DMS53 treated with DMSO at 0.1 percent for 48 hours (cell line): Measurements from ENCODE around the gene RREB1.
"Not testable (repeated sequence)": the region's sequence is repeated elsewhere in the genome, so short reads cannot be mapped to it uniquely, and the experiment has no call there.

ENCODE experiments used
- DNase-seq: peaks from one replicate; lab custom pipeline; 2025; ENCODE audit not compliant: unreplicated experiment; lab: John Stamatoyannopoulos, UW

The RREB1 gene

DNA sequence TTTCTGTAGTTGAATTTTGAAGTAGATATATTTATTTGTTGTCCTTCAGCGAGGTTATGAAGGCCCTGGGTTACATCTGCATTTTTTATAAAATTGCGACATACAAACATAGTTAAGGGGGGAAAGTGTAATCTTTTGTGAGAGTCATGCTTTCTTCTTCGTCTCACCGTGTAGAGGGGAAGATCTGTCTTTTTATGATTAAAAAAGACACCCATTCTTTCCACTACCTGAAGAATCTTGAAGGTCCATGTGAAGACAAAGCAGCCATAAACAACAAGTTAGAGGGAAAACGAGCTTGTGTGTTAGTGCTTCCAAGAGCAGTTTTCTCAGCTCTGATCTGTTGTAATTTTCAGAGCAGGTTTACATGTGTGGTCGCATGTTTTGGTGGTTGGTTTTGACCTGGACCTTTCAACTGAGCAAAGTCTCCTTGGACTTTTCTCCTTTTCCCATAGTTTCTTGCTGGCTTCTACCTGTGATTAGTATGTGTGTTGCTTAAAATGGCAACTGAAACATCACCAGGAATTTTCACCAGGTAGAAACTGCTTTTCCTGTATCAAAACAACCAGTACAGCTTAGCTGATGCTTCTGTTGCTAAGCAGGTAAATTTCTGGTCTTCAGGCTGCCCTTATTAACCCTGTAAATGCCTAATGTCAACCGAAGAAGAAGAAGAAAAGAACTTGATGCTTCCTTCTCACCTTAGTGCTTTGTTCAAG lies 37.3 kb downstream of the RREB1 start:
- DNase-seq, result peak; percentile 13

DNA sequence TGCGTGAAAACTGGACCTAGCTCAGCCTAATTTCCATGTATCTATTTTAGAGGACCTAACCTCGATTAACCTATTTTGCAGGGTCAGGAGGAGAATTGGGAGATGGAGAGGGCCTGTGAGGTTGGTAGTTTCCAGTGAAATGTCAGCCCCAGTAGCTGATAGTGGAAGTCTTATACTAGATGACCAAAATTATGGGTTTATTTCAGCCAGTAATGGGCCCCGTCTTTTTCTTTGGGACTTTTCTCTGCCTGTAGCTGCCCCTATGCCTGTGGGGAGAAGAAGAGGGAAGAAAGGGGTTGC lies 37.8 kb downstream of the RREB1 start:
- no peak for DNase-seq

DNA sequence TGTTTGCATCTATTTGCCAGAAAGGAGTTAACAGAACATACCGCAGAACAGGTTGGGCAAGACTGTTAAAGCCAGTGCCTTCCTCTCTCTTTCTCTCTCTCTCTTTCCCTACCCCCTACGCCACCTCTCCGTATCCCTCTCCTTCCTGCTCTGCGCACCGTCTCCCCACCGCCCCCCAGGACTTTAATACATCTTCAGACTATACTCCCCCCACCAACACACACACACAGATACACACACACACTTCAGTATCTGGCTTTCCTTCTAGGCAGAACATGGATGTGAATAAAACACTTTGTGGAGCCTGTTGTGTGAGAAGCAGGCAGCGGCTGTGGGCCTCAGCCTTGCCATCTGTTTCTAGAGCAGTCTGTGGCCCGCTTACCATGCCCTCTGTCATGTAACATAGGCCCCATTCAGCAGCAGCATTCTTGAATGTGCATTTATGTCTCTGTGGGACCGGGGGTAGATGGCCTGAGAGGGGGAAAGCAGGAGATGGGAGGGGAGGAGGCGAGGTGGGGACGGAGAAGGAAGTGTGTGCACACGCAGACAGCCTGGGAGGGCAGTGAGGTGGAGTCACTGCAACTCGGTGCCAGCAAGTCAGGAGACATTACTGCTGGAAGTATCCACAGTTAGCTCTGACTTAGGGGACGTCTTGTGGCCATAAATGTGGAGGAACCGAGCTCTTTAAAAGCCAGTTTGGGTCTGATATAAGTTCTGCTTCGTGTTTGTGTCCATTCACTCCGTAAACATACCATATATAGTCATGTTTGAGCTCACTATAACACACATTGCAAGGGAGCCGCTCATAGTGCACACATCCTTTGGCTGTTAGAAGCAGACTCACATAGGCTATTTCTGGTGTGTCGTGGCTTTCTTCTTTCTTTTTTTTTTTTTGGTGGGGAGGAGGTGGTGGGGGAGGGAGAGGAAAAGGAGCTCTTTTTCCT lies 38.4 kb downstream of the RREB1 start:
- peak; percentile 81 for DNase-seq

DNA sequence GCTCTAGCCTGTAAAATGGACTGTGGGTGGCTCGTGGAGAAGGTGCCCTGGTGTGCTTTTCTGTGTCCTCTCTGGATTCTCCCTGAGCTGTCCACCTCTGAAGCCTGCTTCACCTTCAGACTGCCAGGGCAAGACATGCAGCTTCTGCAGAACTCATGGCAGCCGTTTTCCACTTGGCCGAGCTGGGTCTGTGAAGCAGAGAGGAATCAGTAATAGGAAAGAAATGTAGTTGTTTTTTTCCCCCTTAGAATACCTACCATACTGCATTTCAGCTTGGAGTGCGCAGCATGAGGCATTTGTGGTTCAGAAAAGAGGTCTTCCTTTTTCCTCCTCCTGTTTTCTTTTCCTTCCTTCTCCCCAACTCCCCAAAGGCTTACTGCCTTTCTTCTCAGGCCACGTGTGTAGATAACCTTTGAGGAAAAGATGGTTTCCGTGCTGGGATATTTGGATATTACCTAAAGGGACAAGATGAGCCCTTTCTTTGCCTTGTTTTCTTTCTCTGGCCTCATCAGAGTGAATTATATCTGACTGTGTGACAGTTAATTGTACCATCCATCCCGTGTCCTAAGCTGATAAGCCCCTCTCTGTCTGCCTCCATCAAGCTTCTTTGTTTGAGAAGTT lies 39.4 kb downstream of the RREB1 start:
- DNase-seq, result no peak

DNA sequence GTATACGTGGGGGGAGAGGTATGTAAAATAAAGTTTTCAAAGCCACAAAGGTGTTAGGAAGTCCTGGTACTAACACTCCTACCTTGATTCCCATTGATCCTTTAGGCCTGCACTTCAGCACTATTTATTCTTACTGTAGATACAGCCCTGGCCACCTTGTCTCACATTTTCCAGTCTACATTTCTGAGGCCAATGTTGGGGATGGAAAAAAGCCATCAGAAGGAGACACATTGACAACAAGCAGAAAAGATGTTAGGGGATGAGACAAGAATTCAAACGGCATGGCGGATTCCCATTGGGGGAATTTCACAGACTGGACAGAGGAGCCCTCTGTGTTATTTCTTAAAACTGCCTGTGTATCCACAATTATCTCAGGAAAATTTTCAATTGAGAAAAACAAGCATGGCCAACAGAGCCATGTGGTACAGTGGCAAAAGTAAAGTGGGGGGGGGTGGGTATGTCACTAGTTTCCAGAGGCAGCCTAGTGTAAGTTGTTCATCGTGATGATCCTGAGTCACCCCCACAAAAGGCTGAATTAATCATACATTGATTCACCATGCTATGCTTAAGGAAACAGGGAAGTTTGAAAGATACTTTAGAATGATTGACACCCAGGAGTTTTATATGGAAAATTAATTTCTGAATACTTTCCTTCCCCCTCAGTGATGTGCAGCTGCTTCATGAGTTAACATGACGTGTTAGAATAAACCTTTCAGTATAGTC lies 40.5 kb downstream of the RREB1 start:
- no peak for DNase-seq

DNA sequence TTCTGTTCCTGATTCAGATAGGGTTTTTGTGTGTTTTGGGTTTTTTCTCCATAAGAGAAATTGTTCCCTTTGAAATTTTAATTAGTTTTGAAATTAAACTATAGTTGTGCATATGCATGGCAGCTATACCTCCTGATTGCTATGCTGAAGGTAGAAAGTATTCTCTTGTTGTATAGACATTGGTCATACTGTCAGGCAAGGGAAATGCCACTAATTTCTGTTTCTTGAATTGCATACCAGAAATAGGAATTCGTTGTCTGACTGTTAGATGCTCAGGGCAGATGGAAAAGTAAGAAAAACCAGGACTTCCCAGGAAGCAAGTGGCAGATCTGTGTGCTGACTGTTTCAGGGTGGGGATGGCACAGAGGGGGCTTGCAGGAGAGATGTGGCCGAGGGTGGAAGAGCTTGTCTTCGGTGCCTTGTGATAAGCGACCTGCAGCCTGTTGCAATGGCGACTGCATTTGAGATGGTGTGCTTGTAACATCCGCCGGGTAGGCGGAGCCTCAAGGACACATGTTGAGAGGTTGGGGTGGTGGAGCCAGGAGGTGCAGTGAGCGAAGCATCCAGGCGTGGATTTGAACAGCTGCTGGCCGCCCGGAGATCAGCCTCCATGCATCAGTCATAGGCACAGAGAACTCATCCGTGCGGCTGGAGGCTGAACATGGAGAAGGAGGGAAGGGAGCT lies 42.8 kb downstream of the RREB1 start:
- DNase-seq, result peak; percentile 90

DNA sequence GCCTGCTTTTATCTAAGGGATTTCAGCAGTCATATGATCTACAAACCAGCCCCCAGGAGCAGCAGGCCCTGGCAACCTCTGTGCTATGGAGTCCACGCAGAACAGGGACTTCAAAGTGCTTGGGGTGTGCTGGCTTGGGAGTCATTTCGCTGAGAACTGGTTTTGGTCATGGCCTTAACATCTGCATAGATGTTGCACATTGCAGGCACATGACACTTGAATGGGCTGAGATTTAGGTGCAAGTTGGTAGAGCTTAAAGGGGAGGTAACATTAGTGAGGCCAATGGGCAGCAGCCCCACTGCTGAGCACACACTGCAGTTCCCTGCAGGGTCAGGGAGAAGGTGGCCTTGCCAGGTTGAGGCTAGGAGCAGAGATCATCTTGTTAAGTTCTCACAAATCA lies 43.6 kb downstream of the RREB1 start:
- no peak for DNase-seq

DNA sequence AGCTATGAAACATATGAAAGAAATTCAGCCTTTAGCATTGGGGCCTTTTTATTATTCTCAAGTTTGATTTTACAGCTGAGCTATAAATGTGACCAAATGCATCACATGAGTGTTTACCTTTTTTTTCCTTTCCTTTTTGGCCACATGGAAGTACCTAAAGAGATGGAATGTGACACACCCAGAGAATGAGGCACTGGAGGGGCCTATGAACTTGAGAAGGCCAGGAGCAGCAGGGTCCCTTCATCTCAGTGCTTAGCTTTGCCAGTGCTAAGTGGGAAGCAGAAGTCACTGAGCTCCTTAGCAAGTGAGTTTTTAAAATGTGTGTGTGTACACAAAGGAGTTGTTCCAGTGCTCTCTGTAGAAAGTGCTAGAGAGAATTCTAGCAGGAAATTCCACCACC lies 44.7 kb downstream of the RREB1 start:
- no peak for DNase-seq

DNA sequence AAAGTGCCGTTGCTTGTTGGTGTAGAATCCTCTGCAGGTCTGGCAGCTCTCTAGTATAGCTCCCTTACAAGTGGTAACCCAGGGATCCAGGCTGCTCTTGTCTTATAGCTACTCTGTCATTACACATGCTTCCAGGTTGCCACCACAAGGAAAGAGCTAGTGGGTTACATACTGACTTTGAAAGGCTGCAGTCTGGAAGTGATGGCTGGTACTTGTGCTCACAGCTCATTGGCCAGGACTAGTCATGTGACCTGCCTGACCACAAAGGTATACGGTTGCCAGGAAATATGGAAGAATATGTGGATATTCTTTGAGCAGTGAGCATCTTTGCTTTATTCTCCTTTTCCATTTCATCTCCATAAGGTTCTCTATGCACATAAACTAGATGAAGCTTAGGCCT lies 46.0 kb downstream of the RREB1 start:
- no peak for DNase-seq

DNA sequence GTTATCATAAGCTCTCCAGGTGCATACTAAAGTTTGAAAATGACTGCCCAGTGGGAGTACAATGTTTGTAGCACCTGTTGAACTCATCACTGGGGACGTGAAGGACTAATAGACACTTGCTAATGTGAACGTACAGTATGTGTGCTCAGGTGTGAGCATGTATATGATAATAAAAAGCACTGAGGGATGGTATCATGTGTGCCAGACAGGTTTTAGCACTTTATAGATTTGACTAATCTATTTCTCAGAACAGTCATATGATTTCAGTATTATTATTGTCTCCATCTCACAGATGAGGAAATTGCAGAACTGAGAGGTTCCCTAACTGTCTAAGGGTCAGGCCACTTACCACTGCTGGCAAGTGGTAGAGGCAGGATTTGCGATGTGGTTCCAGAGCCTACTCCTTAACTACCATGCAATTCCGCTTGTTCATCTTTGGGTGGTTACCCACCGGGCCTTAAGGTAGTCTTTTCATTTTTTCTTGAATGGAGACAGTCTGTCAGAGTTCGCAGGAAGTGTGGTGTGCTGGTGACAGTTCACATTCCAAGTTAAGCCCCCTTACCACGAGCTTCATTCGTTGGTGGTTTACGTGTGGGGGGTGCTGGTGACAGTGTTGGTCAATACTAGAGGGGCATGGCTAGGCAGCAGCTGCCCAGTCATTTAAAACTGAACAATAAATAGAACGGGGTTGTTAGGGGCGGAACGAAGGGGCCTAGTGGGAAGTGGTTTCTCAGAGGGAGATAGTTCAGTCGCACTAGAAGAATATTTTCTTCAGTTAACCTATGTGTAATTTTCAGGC lies 46.8 kb downstream of the RREB1 start:
- no peak for DNase-seq

DNA sequence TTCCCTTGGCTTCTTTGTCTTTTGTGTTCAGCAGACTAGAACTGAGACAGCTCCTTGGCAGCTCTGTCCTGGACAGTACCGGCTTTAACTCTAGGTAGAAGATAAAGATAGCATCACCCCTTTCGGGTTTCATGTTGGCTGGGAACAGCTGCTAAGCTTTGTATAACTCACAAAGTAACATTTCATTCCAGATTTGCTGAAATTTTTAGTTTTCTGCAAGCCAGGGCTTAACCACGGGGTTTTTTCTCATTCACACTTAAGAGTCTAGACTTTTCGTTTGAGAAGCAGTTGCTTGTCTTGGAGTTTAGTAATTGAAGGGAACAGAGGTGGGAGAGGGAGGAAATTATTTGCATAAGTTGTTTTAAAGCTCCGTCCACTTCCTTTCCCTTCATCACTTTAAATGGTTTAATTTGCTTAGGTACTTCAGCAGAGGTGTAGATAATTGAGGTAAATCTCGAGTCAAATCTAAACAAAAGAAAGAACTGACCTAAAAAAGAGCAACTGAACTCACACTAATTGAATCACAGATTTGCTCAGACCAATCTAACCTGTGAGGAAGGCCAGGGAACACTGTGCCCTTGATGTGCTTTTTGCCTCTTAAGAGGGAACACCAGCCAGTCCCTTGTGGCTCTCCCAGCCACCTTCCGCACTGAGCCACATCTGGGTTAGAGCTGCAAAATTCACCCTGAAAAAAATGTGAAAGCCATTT lies 48.3 kb downstream of the RREB1 start:
- DNase-seq, result no peak

DNA sequence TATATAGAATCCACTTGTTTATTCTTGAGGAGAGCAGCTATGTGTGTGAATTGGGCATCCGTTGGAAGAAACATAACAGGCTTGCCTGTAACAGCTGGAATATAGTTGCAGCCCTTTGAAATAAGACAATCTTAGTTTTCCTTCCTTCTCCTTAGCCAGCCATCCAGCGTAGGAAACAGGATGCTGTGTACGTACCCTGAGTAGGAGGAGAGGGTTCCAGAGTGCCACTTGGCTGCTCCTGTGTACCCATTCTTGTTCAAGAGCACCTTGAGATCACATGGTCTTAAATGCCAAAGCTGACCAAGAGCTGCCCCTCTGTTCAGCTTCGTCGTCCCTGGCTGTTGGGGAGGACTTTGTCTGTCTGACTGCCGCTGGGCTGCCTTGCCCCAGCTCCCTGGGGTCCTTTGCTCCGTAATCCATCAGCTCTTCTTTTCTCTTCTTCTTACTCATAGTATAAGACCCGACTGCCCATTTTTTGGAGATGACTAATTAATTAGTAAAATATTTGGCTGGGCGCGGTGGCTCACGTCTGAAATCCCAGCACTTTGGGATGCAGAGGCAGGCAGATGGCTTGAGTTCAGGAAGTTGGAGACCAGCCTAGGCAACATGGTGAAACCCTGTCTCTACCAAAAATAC lies 49.0 kb downstream of the RREB1 start:
- no peak for DNase-seq

DNA sequence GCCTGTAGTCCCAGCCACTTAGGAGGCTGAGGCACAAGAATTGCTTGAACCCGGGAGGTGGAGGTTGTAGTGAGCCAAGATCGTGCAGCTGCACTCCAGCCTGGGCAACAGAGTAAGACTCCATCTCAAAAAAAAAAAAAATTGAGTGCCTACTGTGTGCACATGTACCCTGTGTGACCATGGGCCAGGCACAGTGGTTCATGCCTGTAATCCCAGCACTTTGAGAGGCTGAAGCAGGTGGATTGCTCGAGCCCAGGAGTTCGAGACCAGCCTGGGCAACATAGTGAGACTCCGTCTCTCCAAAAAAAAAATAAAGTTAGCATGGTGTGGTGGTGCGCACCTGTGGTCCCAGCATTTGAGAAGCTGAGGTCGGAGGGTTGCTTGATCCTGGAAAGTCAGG lies 49.5 kb downstream of the RREB1 start:
- DNase-seq, result not testable (repeated sequence)

DNA sequence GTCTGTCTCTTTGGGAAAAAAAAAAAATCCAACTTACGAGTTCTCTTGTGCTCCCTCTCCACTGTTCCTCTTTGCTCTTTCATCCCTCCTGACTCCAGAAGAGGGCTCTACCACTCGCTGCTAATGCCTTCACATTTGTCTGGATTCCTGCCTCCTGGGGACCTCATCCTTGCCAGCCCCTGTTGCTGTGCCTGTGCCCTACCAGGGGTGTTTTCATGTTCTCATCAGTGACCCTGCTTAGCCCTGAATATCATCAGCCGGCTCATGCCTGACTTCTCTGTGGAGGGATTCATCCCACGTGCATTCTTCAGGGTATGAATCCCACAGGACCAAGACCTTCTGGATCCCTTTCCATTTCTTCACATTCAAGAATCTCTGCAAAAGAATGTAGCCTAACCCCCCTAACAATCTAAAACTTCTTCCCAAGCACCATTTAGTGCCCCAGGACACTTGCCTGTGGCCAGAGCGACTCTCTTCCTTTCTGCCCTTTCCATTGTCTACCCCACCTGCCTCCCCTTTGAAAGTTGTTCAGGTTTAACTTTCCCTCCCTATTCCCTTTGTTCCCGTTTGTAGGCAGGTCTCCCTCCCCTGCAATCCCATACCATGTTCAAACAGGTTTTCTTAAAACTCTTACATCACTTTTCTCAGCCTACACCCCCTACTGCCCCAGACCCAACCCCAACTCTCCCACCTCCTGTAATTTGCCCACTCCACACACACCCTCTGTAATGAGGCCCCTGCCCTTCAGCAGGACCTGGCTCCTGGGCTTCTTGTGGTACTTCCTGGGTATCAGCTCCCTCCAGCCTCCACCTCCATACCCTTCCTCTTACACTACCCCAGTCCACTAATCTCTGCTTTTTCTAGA lies 50.2 kb downstream of the RREB1 start:
- DNase-seq, result no peak

DNA sequence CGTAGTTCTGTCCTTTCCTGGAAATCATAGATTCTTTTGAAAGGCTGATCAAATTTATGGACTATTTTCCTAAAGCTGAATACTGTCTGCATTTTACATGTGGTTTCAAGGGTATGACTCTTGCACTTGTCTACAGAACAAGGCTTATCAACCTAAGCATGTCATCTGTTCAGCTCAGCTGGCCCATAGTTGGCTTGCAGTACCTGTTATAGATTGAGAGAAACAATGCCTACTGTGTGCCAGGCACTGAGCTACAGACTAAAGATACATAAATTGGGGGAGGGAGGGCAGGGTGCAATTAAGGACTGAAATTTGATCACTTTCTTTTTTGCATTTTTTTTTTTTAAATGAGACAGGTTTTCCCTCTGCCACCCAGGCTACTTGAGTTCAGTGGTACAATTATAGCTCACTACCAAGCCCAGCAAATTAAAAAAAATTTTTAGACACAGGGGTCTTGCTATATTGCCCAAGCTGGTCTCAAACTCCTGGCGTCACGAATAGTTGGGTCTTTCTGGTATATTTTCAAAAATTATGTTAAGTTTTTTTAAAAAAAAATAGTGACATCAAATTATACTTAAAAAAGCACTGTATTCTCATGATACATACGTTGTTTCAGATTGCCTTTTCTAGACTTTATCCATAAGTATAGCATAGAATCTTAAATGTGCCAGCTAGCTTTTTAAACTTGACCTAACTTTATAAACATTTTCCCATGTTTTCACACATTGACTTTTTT lies 52.2 kb downstream of the RREB1 start:
- no peak for DNase-seq

DNA sequence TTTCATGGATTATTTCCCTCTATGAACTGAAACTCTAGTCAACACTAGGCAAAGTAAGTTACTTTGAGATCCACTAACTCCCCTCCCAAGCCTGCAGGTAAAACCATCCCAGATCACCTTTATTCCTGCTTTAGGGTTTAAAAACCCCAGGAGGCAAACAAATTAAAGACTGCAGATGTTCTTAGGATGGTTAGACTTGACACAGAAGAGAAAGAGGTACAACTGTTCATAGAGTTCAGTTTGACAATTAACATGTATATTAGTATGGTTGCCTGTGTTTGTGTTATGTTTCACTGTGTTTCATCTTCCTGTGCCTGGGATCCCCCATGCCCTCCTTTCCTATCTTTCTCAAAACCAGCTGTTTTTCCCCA lies 53.5 kb downstream of the RREB1 start:
- no peak for DNase-seq

DNA sequence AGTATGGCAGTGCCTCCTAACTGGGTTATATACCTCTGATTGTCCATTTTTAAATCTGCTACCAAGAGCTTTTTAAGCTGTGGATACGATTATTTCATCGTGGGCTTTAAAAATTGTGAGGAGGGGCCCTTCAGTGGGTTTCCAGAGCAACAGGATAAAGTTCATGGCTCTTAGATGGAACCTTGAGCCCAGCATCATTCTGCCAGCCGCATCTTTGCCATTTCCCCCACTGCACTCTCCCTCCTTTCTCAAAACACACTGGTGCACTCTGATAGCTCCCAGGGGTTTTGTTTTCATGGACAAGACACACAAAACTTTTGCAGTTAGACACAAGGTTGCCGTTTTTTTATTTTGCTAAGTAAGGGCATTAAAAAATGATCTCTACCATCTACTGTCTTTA lies 54.1 kb downstream of the RREB1 start:
- no peak for DNase-seq
